ENCODE measurements around the gene MB. TPM values are rescaled to one million over a fixed set of nuclear protein-coding genes. Genes with fewer than 3 reads are reported as not detected.

MB gene
- polyA plus RNA-seq, 3 donors: not detected

- Histone ChIP-seq H2AFZ (ENCODE audit: insufficient read depth, low read depth, low read length, poor library complexity, severe bottlenecking) (no peak overlapping the region), H3K9me3 (replicated peaks in 1 of 2; ENCODE audit: control insufficient read depth in 1 of 2, insufficient read depth in 1 of 2, low read length in 2 of 2) (peaks cover 0 to 5% of the 10 kb centered on the region in 2 donors), H3K9ac (ENCODE audit: insufficient read depth, low read length, poor library complexity, severe bottlenecking) (no peak overlapping the region), H3K27ac (ENCODE audit: low read depth in 1 of 2, low read length in 2 of 2) (no peak overlapping the region), H3K4me3 (replicated peaks in 1 of 3; ENCODE audit: low read depth in 2 of 3, low read length in 3 of 3) (no peak overlapping the region), H3K27me3 (ENCODE audit: control insufficient read depth in 2 of 2, insufficient read depth in 2 of 2, low read length in 2 of 2) (no peaks in the 10 kb centered on the region), H3K79me2 (ENCODE audit: insufficient read depth, low read length) (no peaks in the 10 kb centered on the region), H3K36me3 (replicated peaks in 1 of 2; ENCODE audit: control insufficient read depth in 1 of 2, insufficient read depth in 2 of 2, low read length in 2 of 2) (no peaks in the 10 kb centered on the region), H4K20me1 (ENCODE audit: insufficient read depth, low read length) (no peaks in the 10 kb centered on the region), H3K4me2 (replicated peaks; ENCODE audit: extremely low read depth, low read length, poor library complexity, severe bottlenecking) (no peak overlapping the region), H3K4me1 (ENCODE audit: control insufficient read depth in 1 of 2, insufficient read depth in 2 of 2, low read length in 2 of 2) (peaks cover 16 to 17% of the 10 kb centered on the region in 2 donors)
- H3K9me3 Mint-ChIP-seq: peaks cover 0 to 5% (median 4%) of the 10 kb centered on the region in 7 donors
- 90% methylated on average over 5 of the region's 5 CpGs for WGBS (ENCODE audit: insufficient coverage)
- peak overlapping the region in 1 of 7 donors; percentile 74 for H3K27ac Mint-ChIP-seq
- DNase-seq: no peak
- H3K27me3 Mint-ChIP-seq (ENCODE audit: low read depth in 3 of 3): peaks cover 5 to 9% (median 5%) of the 10 kb centered on the region in 3 donors
- intact Hi-C loops (cut with micrococcal nuclease): loop anchor here in 1 of 2 donors (2.0 kb wide), 1 partner anchor 15 kb away; no protein-coding TSS in a partner anchor
- H3K36me3 Mint-ChIP-seq: no peaks in the 10 kb centered on the region
- no peak overlapping the region for H3K4me3 Mint-ChIP-seq
- H3K4me1 Mint-ChIP-seq: peaks cover 18% of the 10 kb centered on the region
- TF ChIP-seq, protein P1, sequence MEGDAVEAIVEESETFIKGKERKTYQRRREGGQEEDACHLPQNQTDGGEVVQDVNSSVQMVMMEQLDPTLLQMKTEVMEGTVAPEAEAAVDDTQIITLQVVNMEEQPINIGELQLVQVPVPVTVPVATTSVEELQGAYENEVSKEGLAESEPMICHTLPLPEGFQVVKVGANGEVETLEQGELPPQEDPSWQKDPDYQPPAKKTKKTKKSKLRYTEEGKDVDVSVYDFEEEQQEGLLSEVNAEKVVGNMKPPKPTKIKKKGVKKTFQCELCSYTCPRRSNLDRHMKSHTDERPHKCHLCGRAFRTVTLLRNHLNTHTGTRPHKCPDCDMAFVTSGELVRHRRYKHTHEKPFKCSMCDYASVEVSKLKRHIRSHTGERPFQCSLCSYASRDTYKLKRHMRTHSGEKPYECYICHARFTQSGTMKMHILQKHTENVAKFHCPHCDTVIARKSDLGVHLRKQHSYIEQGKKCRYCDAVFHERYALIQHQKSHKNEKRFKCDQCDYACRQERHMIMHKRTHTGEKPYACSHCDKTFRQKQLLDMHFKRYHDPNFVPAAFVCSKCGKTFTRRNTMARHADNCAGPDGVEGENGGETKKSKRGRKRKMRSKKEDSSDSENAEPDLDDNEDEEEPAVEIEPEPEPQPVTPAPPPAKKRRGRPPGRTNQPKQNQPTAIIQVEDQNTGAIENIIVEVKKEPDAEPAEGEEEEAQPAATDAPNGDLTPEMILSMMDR (IDR thresholded peaks at IDR 0.05): no peak
Measured at GRCh38 chr22:35587896-35588295, 29.2 kb downstream of the MB start.

DNA sequence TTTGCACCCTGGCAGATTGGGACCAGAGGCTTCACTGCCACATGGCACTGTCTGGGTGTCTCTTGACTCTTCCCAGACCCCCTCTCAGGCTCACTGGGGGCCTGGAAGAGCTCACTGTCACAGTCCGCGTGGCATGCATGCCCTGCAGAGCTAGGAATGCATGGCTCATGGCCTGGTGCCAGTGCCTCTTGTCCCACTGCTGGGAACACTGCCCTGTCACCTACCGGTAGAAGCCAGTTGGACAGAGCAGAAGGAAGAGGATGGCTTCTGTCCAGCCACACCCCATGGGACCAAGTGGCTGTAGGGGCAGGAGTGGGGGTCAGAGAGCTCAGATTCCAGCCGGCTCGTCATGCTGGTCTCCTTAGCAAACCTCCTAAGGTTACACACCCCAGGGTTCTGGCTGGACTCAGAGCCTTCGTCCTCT is 29.7 kb downstream of the MB start:
- Histone ChIP-seq H3K9ac (ENCODE audit: insufficient read depth, low read length, poor library complexity, severe bottlenecking) (no peak overlapping the region), H3K27ac (ENCODE audit: low read depth in 1 of 2, low read length in 2 of 2) (no peak overlapping the region), H3K4me3 (replicated peaks in 1 of 3; ENCODE audit: low read depth in 2 of 3, low read length in 3 of 3) (no peak overlapping the region), H3K4me2 (replicated peaks; ENCODE audit: extremely low read depth, low read length, poor library complexity, severe bottlenecking) (no peak overlapping the region), H3K4me1 (ENCODE audit: control insufficient read depth in 1 of 2, insufficient read depth in 2 of 2, low read length in 2 of 2) (peaks cover 16 to 17% of the 10 kb centered on the region in 2 donors), H3K79me2 (ENCODE audit: insufficient read depth, low read length) (no peaks in the 10 kb centered on the region), H3K27me3 (ENCODE audit: control insufficient read depth in 2 of 2, insufficient read depth in 2 of 2, low read length in 2 of 2) (no peaks in the 10 kb centered on the region), H2AFZ (ENCODE audit: insufficient read depth, low read depth, low read length, poor library complexity, severe bottlenecking) (no peak overlapping the region), H3K36me3 (replicated peaks in 1 of 2; ENCODE audit: control insufficient read depth in 1 of 2, insufficient read depth in 2 of 2, low read length in 2 of 2) (no peaks in the 10 kb centered on the region), H3K9me3 (replicated peaks in 1 of 2; ENCODE audit: control insufficient read depth in 1 of 2, insufficient read depth in 1 of 2, low read length in 2 of 2) (peaks cover 0 to 5% of the 10 kb centered on the region in 2 donors), H4K20me1 (ENCODE audit: insufficient read depth, low read length) (no peaks in the 10 kb centered on the region)
- Mint-ChIP-seq H3K4me3 (no peak overlapping the region), H3K36me3 (no peaks in the 10 kb centered on the region), H3K4me1 (peaks cover 16% of the 10 kb centered on the region), H3K27ac (no peak overlapping the region), H3K27me3 (ENCODE audit: low read depth in 3 of 3) (peaks cover 3 to 9% (median 5%) of the 10 kb centered on the region in 3 donors), H3K9me3 (peaks cover 0 to 5% (median 4%) of the 10 kb centered on the region in 7 donors)
- TF ChIP-seq, protein P1 (IDR thresholded peaks at IDR 0.05): no peak
- intact Hi-C loops (cut with micrococcal nuclease): no loop called here
- DNase-seq: no peak
- 90% methylated on average over 3 of the region's 6 CpGs for WGBS (ENCODE audit: insufficient coverage)
